Activated CD4-positive, CD25-positive, alpha-beta regulatory T cell treated with anti-CD3 and anti-CD28 coated beads, Interleukin-2, amount 50 U/mL, for 16 hours (primary cell): Measurements from ENCODE around the gene BRINP3.

Experiments
- DNase-seq: peaks from one replicate; pipeline ENCODE4 v3.0.0-alpha.2; 2020; ENCODE audit warnings: low read depth, low spot score

Gene BRINP3

DNA sequence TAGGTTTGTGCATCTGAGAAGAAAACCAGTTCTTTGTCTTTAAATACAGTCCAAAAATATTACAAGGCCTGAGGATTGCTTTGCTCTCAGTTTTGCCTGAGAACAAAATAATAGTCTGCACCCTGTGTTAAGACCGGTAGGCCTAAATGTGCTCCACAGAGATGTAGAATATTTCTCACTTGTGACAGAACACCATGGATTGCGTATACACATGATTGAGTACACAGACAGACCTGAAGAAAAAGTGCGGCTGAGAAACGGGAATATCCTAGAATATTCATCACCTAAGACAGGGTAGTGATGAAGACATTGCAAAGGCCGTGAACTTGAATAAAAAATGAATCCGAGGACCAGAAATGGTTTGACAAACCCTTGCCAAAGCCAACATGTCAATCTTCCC lies 155.4 kb downstream of the BRINP3 start:
- DNase-seq = no peak

DNA sequence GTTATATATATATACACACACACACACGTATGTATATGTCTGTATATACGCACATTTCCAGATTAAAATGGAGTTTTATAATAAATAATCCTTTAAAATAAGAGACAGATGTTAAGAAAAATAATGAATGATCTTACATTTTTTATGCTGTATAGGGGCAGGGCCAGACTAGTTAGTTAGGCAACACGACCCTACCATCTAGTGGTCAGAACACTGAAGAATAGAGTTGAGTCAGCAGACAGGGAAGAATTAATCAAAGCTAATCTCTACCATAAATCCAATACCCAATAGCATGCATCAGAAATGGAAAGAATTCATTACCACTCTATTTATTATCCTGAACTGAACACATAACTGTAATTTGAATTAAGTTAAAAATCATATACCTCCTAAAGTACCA lies 156.7 kb downstream of the BRINP3 start:
- DNase-seq = no peak

DNA sequence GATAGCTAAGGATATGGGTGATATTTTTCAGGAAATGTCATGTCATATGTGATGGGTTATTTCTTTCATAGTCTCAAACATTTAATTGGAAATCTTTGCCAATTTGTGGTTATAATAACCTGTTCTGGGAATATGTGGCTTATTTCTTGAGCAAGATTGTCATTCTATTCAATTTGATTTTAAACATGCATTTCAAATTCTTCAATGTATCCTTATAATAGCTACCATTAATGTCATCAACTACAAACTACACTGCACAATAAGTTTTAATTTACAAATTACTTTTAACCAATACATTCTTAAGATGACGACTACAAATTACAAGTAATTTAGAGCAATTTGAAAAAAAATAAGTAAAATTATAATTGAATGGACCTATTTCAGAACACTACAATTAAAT lies 164.9 kb downstream of the BRINP3 start:
- no peak for DNase-seq

DNA sequence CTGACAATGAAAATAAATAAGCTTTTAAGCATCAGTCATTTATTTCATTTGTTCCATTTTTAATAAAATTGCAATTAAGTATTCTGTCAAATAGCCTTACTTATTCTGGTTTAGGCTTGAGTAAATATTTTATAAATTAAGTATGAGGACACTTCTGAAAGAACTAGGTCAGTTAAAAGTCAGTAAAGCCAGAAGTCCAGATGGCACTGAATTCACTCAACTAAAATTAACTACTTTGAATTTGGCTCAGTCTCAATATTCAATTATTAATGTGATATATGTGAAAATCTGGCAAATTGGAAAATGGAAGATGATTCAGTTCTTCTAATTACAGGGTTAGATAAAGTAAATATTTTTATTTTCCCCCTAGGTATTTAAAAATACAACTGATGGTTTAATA lies 174.2 kb downstream of the BRINP3 start:
- DNase-seq = no peak

DNA sequence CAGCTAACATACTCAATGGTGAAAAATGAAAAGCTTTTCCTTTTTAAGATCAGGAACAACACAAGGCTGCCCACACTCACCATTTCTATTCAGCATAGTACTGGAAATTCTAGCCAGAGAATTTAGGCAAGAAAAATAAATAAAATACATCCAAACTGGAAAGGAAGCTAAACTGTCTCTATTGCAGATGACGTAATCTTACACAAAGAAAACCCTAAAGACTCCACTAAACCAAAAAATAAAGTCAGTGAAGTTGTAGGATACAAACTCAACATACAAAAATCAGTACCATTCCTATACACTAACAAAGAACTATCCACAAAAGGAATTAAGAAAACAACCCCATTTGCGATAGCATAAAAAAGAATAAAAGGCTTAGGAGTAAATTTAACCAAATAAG lies 181.2 kb downstream of the BRINP3 start:
- no peak for DNase-seq

GRCh38 chr1:190289897-190290296 lies 187.8 kb downstream of the BRINP3 start:
- DNase-seq = no peak

GRCh38 chr1:190286111-190286510 lies 191.6 kb downstream of the BRINP3 start:
- no peak for DNase-seq

DNA sequence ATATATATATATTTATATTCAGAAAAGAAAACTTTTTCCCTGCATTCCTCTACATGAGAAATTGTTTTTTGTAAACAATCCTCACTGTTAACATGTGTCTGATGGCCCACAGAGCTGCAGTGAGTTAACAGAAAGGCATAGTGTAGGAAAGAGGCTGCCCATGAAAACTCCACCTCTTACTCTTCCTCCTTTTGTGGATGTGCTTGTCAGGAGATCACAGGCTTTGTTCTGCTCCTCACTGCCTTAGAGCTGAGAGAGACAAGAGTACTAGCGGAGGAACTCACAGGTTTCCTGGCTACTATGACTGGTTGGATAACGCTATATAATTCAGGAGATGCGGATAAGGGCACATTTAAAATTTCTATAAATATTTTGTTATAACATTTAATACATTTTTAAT lies 200.6 kb downstream of the BRINP3 start:
- DNase-seq = no peak

GRCh38 chr1:190274721-190275120 lies 202.9 kb downstream of the BRINP3 start:
- no peak for DNase-seq

DNA sequence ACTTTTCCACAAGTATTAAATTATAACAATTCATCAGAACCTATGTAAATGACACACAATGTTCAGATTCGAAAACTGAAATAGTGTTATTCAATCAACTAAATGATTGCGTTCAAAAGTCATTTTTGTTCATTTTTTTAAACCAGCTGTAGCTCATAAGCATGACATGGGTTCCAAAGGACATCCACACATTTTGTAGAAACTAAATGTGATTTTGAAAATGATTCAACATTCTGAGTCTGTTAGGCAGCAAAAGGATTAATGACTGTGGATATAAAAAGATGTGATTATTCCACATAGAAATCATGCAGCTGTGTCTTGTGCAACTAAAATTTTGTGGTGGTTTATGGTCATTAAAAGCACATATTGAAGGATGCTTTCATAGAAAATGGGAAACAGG lies 204.5 kb downstream of the BRINP3 start:
- DNase-seq = no peak

DNA sequence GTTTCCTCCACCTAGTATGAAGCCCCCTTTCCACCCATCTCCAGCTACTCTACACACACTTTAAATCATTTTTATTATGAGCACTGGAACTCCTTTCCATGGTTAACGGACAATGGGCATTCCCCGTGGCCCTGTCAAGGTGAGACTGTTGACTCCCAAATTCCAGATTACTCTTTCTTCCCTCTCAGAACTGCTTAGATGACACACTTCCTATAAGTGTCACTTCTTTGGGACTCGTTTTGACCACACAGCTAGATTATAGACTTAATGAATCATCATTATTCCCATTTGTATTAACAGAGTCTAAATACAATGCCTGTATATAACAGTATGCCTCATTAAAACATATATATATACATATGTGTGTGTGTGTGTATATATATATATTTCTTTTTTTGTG lies 215.1 kb downstream of the BRINP3 start:
- DNase-seq = no peak

DNA sequence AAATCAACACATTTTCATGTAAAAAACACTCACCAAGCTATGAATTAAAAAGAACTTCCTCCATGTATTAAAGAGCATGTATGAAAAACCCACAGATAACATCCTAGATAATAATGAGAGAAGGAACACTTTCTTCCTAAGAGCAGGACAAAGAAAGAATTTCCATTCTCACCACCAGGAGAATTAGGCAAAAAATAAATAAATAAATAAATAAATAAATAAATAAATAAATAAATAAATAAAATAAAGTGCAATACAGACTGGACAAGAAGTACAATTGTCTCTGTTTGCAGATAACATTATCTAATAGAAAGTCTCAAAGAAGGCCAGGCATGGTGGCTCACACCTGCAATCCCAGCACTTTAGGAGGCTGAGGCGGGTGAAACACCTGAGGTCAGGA lies 218.2 kb downstream of the BRINP3 start:
- DNase-seq = no peak

DNA sequence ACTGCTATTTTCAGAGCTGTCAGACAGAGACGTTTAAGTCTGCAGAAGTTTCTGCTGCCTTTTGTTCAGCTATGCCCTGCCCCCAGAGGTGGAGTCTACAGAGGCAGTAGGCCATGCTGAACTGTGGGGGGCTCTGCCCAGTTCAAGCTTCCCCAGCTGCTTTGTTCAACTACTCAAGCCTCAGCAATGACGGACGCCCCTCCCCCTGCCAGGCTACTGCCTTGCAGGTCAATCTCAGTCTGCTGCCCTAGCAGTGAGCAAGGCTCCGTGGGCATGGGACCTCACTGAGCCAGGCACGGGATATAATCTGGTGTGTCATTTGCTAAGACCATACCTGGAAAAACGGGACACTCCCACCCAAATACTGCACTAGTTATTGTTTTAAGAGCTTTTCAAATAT lies 219.7 kb downstream of the BRINP3 start:
- DNase-seq = no peak

DNA sequence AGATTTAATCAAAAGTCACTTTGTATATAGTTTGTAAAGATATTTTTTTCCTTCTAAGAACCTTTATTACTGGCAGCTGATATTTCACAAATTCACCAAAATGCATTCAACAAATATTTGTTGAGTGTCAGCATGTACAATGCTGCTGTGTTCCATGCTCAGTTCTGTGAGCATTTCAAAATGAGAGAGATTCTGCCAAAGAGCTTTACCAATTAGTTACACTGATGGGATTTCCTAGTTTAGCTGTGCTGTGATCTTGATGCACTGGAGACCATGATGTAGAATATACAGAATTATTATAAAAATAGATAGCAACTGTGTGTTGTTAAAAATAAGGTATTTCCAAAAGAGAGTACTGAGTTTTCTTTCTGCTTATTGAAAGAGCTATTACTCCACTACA lies 225.6 kb downstream of the BRINP3 start:
- no peak for DNase-seq

DNA sequence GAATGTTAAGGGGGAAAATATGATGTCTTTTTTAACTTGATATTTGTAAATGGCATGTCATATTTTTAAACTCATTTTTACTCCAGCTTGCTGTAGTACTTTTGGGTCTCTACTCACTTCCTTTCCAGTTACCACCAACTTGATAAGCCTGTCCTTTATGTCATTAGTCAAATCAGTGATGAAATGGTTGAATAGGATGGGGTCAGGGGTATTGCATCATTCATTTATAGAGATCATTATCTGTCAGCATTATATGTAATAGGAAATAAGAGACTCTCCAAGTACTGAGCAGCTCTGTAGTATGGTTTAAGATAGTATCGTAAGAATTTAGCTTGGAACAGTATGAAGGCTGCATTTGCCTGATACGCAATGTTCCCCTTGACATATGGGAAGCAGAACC lies 227.3 kb downstream of the BRINP3 start:
- DNase-seq = no peak

GRCh38 chr1:190244406-190244805 lies 233.3 kb downstream of the BRINP3 start:
- DNase-seq = no peak

DNA sequence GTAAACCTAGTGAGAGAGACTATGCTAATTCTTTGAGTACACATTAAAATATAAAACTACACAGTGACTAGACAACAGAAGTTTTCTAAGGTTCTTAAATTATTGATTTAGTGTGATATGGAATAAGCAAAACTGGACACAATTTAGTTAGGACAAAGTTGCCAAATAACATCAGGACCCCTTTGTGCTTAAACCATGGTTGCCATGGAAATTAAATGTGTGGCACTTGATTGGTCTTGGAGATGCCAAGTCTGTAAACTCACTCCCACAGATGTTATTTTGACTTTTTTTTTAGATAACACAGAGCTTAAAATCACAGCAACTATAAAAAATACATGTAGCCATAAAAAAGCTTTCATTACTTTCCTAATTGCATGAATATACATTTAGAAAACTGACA lies 234.6 kb downstream of the BRINP3 start:
- no peak for DNase-seq

GRCh38 chr1:190226006-190226405 lies 251.7 kb downstream of the BRINP3 start:
- no peak for DNase-seq

DNA sequence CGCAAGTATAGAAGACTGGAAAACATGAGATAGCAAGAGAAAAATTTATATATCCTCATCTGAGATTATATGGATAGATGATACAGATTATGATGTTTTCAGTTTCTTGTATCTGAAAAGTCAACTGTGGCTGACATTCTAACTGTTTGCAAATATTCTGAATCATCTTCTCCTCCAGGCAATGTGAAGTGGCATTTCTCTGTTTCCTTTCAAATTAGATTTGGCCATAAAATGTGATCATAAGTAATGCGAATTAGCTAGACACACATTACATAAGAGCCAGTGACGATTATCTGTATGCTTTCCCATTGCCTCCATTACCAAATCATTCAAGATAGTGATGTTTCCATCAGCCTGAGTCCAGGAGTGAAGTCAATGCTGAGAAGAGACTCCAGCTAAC lies 265.2 kb downstream of the BRINP3 start:
- no peak for DNase-seq

- DNase-seq = no peak
Observed at GRCh38 chr1:190207733-190208132, 269.9 kb downstream of the BRINP3 start.

DNA sequence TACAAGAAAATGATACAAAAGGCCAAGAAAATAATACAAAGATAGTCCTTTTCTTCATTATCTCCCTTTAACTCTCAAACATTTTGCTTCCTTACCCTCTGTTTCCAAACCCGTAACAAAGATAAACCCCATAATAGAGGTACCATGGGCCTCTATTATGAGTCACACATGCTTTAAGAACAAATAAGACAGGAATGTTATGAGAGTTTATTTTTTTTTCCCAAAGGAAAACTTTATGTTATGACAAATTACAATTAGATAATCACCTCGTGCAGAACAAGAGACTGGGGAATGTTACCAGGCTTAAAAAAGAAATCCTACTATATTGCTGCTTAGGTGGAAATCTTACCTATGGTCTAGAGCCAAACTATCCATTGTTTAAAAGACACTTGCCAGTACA lies 272.0 kb downstream of the BRINP3 start:
- DNase-seq = no peak

DNA sequence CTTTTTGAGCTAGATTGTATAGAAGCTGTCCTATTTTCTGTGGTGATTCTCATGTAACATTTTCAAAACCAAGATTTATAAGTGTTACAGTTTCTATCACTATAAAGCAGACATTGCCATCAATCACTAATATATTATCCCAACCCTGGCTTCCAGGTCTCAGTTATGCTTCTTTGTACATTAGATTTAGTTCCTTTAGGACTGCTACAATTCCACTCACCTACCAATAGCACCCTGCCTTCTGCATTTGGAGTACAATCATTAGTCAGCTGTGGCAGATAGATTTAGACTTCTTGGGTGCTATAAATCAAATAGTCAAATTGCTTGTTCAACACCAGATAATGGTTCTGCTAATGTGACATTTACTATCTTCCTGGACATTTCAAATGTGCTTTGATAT lies 281.6 kb downstream of the BRINP3 start:
- no peak for DNase-seq

DNA sequence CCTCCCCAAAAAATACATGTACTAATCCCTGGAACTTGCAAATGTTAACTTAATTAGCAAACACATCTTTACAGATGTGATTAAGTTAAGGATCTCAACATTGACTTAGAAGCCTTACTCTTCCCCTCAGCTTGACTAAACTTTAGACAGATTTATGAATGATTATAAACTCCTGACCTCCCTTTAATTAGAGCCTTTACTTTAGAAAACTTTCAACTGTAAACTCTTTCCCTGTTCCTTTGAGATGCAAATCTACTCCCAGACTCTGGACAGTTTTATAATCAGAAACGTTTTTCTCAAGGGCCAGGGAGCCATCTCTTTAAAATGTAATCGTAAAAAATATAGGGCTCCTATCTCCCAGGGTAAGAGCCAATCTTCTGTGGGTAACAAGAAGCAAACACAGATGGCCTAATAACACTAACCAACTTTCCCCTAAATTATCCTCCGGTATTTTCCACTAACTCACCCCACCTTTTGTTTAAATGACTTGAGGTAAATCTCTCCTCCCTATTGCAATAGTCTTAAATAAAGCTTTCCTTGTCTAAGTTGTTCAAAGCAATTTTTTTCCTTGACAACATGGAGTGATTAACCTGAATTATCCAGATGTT lies 284.1 kb downstream of the BRINP3 start:
- no peak for DNase-seq

DNA sequence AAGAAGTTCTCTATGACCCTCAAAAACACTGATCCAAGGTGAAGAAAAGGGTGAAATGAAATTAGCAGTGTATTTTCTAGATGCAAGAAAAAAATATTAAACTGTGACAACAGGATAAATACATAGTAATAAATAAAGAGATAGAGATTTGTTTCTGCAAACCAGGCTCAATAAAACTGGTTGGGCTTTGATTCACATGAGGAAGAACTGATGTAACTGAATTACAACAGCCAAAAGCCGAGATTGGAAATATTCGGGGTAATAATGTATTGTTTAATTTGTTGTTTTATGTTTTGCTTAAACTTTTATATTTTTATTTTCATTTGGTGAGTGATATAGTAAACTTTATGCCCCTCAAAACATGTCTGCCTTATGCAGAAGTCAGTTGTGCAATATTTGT lies 285.0 kb downstream of the BRINP3 start:
- DNase-seq = no peak
